Neural cell (in vitro differentiated cells): ENCODE results near the gene ACBD7.

Source experiments
- CTCF ChIP-seq: fragments of 450-650 bp; IDR thresholded peaks from 2 replicates; pipeline ENCODE4 v1.5.1; 2014; ENCODE audit warnings: antibody characterized with exemption, mild to moderate bottlenecking, moderate library complexity; ENCODE audit not compliant: poor library complexity, severe bottlenecking
- EP300 ChIP-seq: fragments of 450-650 bp; conservative IDR thresholded peaks from 2 replicates; pipeline ENCODE4 v1.6.1; 2014; ENCODE audit warnings: antibody characterized with exemption, mild to moderate bottlenecking, moderate library complexity; ENCODE audit not compliant: poor library complexity, severe bottlenecking
- TAF1 ChIP-seq: IDR thresholded peaks from 2 replicates; pipeline ENCODE4 v1.6.1; 2012; ENCODE audit warnings: low read depth

GRCh38 chr10:15099886-15100285, 11.3 kb upstream of the ACBD7 start:
- TF ChIP-seq EP300: no peak
- TF ChIP-seq CTCF: no peak
- TF ChIP-seq TAF1: no peak
